Activated B cell treated with CpG ODN at 0.5 μM for 24 hours (primary cell): ENCODE results near the gene LMBRD2. TPM values are rescaled to one million over a fixed set of nuclear protein-coding genes. Genes with fewer than 3 reads are reported as not detected.
"Not testable (repeated sequence)": the region's sequence is repeated elsewhere in the genome, so short reads cannot be mapped to it uniquely, and the experiment has no call there.

ENCODE experiments used
- ATAC-seq: fragments of 200-7000 bp; cut with Tn5 transposase; one replicate; pipeline ENCODE4 v1.10.0; 2021; ENCODE audit warnings: low read depth, mild to moderate bottlenecking, moderate library complexity
- CTCF ChIA-PET: fragments of 350-600 bp; sonication (Branson Sonifier 250); formaldehyde crosslinking; loops from one replicate; lab custom pipeline; 2021; ENCODE audit warnings: antibody characterized with exemption; lab: Charles Lee
- POLR2A ChIA-PET: fragments of 350-600 bp; sonication (Branson Sonifier 250); formaldehyde crosslinking; loops from one replicate; lab custom pipeline; 2021; ENCODE audit warnings: antibody characterized with exemption; lab: Charles Lee
- DNase-seq: peaks from one replicate; pipeline ENCODE4 v3.0.0; 2022
- H3K27ac Mint-ChIP-seq: one replicate; pipeline ENCODE4 v1.8.0; 2020; ENCODE audit warnings: mixed read lengths
- H3K27me3 Mint-ChIP-seq: one replicate; pipeline ENCODE4 v1.8.0; 2021; ENCODE audit warnings: mixed read lengths
- H3K36me3 Mint-ChIP-seq: one replicate; pipeline ENCODE4 v1.8.0; 2021; ENCODE audit warnings: low read depth, mixed read lengths
- H3K4me1 Mint-ChIP-seq: one replicate; pipeline ENCODE4 v1.8.0; 2021; ENCODE audit warnings: mixed read lengths
- H3K4me3 Mint-ChIP-seq: one replicate; pipeline ENCODE4 v1.8.0; 2020; ENCODE audit warnings: mild to moderate bottlenecking, mixed read lengths
- H3K9me3 Mint-ChIP-seq: one replicate; pipeline ENCODE4 v1.8.0; 2020; ENCODE audit warnings: mixed read lengths
- intact Hi-C: fragments of 100-400 bp; cut with micrococcal nuclease; formaldehyde crosslinking; loops from one replicate; pipeline ENCODE4 v1.15.1; 2024
- total RNA-seq: library from RNA; stranded (reverse); gene quantifications from 2 replicates; pipeline ENCODE4 v1.2.3, GENCODE V29; 2022
- TF ChIP-seq, protein P1 (sequence below): fragments of 200-600 bp; IDR thresholded peaks from one replicate; pipeline ENCODE4 v1.8.0; 2022; ENCODE audit warnings: antibody characterized with exemption, mild to moderate bottlenecking

Gene LMBRD2
- total RNA-seq, 1 donor from 2014 or later, result 8.9 TPM

- CTCF ChIA-PET, result no interaction called here
- TF ChIP-seq, protein P1, sequence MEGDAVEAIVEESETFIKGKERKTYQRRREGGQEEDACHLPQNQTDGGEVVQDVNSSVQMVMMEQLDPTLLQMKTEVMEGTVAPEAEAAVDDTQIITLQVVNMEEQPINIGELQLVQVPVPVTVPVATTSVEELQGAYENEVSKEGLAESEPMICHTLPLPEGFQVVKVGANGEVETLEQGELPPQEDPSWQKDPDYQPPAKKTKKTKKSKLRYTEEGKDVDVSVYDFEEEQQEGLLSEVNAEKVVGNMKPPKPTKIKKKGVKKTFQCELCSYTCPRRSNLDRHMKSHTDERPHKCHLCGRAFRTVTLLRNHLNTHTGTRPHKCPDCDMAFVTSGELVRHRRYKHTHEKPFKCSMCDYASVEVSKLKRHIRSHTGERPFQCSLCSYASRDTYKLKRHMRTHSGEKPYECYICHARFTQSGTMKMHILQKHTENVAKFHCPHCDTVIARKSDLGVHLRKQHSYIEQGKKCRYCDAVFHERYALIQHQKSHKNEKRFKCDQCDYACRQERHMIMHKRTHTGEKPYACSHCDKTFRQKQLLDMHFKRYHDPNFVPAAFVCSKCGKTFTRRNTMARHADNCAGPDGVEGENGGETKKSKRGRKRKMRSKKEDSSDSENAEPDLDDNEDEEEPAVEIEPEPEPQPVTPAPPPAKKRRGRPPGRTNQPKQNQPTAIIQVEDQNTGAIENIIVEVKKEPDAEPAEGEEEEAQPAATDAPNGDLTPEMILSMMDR, result no peak
- no peak overlapping the region for H3K27ac Mint-ChIP-seq
- no peaks in the 10 kb centered on the region for H3K4me1 Mint-ChIP-seq
- POLR2A ChIA-PET, result no interaction called here
- DNase-seq, result no peak
- H3K9me3 Mint-ChIP-seq, result peaks cover 2% of the 10 kb centered on the region
- no peaks in the 10 kb centered on the region for H3K27me3 Mint-ChIP-seq
- ATAC-seq, result no peak
- no peak overlapping the region for H3K4me3 Mint-ChIP-seq
- intact Hi-C loops, result no loop called here
- H3K36me3 Mint-ChIP-seq, result peaks cover 79% of the 10 kb centered on the region
Measured at GRCh38 chr5:36193746-36194145, 42.1 kb upstream of the LMBRD2 start.

DNA sequence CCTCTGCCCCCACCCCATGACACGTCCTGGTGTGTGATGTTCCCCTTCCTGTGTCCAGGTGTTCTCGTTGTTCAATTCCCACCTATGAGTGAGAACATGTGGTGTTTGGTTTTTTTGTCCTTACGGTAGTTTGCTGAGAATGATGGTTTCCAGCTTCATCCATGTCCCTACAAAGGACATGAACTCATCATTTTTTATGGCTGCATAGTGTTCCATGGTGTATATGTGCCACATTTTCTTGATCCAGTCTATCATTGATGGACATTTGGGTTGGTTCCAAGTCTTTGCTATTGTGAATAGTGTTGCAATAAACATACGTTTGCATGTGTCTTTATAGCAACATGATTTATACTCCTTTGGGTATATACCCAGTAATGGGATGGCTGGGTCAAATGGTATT is 32.7 kb upstream of the LMBRD2 start:
- H3K4me3 Mint-ChIP-seq, result not testable (repeated sequence)
- peaks cover 79% of the 10 kb centered on the region for H3K36me3 Mint-ChIP-seq

GRCh38 chr5:36181774-36182173 is 30.1 kb upstream of the LMBRD2 start:
- TF ChIP-seq, protein P1, result no peak
- ATAC-seq (no peak), DNase-seq (no peak)
- Mint-ChIP-seq H3K27me3 (no peaks in the 10 kb centered on the region), H3K4me3 (no peak overlapping the region), H3K27ac (no peak overlapping the region), H3K9me3 (no peaks in the 10 kb centered on the region), H3K4me1 (peaks cover 4% of the 10 kb centered on the region), H3K36me3 (peaks cover 80% of the 10 kb centered on the region)
- intact Hi-C loops, result no loop called here
- POLR2A ChIA-PET, result interaction anchor here (1.4 kb wide), 1 partner anchor 30 kb away, joined by 4 read pairs; the partner anchor contains the start of genes LMBRD2 and SKP2
- CTCF ChIA-PET, result interaction anchor here (1.0 kb wide), 1 partner anchor 102 kb away, joined by 3 read pairs; no protein-coding TSS in a partner anchor

More for the DNA sequence above, 32.7 kb upstream of the LMBRD2 start:
- POLR2A ChIA-PET, CTCF ChIA-PET, DNase-seq, H3K27ac Mint-ChIP-seq, H3K9me3 Mint-ChIP-seq, H3K27me3 Mint-ChIP-seq, H3K4me1 Mint-ChIP-seq, intact Hi-C loops, ATAC-seq: not testable (repeated sequence)

DNA sequence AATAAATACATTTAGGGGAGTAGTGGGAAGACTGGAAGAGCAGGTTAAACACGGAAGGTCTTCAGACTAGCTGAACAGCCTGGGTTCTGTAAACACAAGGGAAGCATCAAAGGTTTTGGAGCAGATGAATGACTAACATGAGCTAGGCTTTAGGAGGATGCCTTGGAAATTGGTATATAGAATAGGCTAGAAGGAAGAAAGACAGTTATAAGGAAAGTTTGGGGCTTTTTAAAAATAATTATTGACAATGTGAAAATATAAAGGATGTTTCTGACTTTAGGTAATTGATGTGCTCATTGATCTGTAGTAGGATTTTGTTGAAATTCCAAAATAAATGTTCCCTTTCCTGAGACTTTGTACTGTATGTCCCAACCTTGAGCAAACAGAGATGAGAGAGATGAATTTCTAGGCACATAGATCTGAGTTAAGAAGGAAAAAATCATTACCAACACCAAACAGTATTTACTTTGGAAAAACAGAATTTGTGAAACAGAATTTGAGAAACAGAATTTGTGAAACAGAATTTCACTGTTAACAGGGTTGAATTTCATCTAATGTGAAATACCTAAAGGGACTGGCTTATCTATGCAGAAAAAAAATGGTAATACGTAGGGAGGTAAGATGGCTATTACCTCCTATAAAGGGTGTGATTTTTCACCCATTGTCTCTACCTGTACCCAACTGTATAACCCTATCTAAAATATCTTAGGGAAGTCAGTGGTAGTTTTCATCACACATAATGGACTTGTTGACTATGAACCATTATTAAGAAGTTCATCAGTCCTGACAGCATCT is 29.1 kb upstream of the LMBRD2 start:
- TF ChIP-seq, protein P1, result no peak
- no peak for DNase-seq
- peaks cover 4% of the 10 kb centered on the region for H3K4me1 Mint-ChIP-seq
- H3K36me3 Mint-ChIP-seq, result peaks cover 75% of the 10 kb centered on the region
- intact Hi-C loops, result no loop called here
- ChIA-PET POLR2A (no interaction called here), CTCF (no interaction called here)
- H3K27ac Mint-ChIP-seq, result no peak overlapping the region
- H3K27me3 Mint-ChIP-seq, result no peaks in the 10 kb centered on the region
- H3K9me3 Mint-ChIP-seq, result no peaks in the 10 kb centered on the region
- no peak for ATAC-seq
- no peak overlapping the region for H3K4me3 Mint-ChIP-seq

DNA sequence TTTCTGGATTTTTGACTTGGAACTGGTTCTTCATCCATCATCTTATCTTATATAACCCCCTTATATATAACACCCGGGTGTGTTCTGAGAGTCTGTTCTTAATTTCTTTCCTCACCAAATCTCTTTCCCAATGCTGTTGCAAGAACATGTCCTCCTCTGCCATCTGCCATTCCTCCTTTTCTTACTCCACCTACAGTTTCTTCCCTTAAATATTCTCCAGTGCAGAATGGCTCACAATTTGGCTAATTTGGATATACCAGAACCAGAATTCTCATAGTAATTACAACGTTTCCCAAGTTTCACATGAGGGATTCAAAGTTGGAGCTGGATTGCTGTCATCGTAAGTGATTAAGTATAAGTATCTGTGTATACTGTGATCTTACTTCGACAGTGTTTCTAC is 28.3 kb upstream of the LMBRD2 start:
- no peak for ATAC-seq

More for the DNA sequence above, 28.3 kb upstream of the LMBRD2 start:
- ChIA-PET CTCF (no interaction called here), POLR2A (no interaction called here)
- Mint-ChIP-seq H3K9me3 (no peaks in the 10 kb centered on the region), H3K27me3 (no peaks in the 10 kb centered on the region), H3K4me1 (peaks cover 4% of the 10 kb centered on the region), H3K27ac (no peak overlapping the region), H3K4me3 (no peak overlapping the region), H3K36me3 (peaks cover 75% of the 10 kb centered on the region)
- intact Hi-C loops, result no loop called here
- no peak for DNase-seq
- TF ChIP-seq, protein P1, result no peak
